Left lung (tissue), 10 donors: ENCODE measurements around the gene SLC35F3. TPM values are rescaled to one million over a fixed set of nuclear protein-coding genes. Genes with fewer than 3 reads are reported as not detected.

Experiments
- ATAC-seq: fragments of 200-7000 bp; cut with Tn5 transposase; one replicate; pipeline ENCODE4 v1.9.1; 2020; ENCODE audit warnings: moderate library complexity
- DNase-seq, 4 donors: peaks; one replicate each; pipeline ENCODE4 v3.0.0-alpha.2; 2013 to 2020
- H3K27ac ChIP-seq, 2 donors: fragments of 200-600 bp; sonication (generic) in 1 of 2; one replicate each; pipeline versions ENCODE4 v1.5.0 to v1.8.0; 2020 to 2021
- H3K27me3 ChIP-seq, 2 donors: fragments of 200-600 bp; sonication (generic) in 1 of 2; one replicate each; pipeline versions ENCODE4 v1.5.0 to v1.8.0; 2020 to 2021
- H3K36me3 ChIP-seq, 2 donors: fragments of 200-600 bp; sonication (generic) in 1 of 2; one replicate each; pipeline versions ENCODE4 v1.5.0 to v1.8.0; 2020 to 2021
- H3K4me1 ChIP-seq, 2 donors: fragments of 200-600 bp; one replicate each; pipeline ENCODE4 v1.8.0; 2021
- H3K4me3 ChIP-seq, 2 donors: fragments of 200-600 bp; sonication (generic) in 1 of 2; one replicate each; pipeline versions ENCODE4 v1.5.0 to v1.8.0; 2020 to 2021; ENCODE audit warnings: mild to moderate bottlenecking in 1 of 2
- H3K9me3 ChIP-seq, 2 donors: fragments of 200-600 bp; sonication (generic) in 1 of 2; one replicate each; pipeline versions ENCODE4 v1.5.0 to v1.8.0; 2020 to 2021
- intact Hi-C, 2 donors: fragments of 100-400 bp; cut with DNase I; formaldehyde crosslinking; loops; one replicate each; pipeline versions ENCODE4 v1.11.2 to v1.14.2; 2022
- polyA plus RNA-seq, 6 donors: library from polyadenylated mRNA; unstranded; fragments of 120-200 nt; gene quantifications; one replicate each; pipeline ENCODE4 v1.2.1, GENCODE V29; 2013; ENCODE audit not compliant: insufficient read length in 6 of 6
- total RNA-seq, 2 donors: library from RNA; stranded (reverse); fragmentation: NEBNext Ultra II Directional; extraction: Animal tissue kit (Norgen Biotek cat#: 25700); gene quantifications; one replicate each; pipeline ENCODE4 v1.2.1, GENCODE V29; 2021
- TF ChIP-seq, protein P1 (sequence below), 2 donors: fragments of 200-600 bp; sonication (generic) in 1 of 2; IDR thresholded peaks; one replicate each; pipeline versions ENCODE4 v1.5.0 to v1.8.0; 2021; ENCODE audit warnings: antibody characterized with exemption in 2 of 2
- donor health status: DM: no; HTN: yes; CAD: no.
- donor health status: DM: no; HTN: no; CAD: no.

SLC35F3 gene
- total and polyA plus RNA-seq, 8 donors: 0.58 to 1.9 (median 1.5) TPM

DNA sequence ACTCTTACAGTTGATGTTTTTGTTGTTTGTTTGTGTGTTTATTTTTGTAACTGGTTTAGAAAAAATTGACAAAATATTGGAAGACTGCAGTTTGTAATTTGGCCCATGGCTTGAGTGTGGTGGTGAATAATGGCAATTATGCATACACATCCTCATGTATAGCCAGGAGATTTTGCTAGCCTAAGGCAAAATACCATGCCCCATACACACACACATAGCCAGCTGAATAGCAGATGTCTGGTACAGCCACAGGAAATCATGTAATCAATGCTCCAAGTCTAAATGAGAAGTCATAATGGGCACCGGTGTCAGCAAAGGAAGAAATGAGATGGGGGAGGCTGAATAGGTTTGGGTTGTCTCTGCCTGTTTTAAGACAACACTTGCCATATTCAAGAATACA, 333.6 kb downstream of the SLC35F3 start:
- DNase-seq: no peak
- intact Hi-C loops: no loop called here
- TF ChIP-seq, protein P1, sequence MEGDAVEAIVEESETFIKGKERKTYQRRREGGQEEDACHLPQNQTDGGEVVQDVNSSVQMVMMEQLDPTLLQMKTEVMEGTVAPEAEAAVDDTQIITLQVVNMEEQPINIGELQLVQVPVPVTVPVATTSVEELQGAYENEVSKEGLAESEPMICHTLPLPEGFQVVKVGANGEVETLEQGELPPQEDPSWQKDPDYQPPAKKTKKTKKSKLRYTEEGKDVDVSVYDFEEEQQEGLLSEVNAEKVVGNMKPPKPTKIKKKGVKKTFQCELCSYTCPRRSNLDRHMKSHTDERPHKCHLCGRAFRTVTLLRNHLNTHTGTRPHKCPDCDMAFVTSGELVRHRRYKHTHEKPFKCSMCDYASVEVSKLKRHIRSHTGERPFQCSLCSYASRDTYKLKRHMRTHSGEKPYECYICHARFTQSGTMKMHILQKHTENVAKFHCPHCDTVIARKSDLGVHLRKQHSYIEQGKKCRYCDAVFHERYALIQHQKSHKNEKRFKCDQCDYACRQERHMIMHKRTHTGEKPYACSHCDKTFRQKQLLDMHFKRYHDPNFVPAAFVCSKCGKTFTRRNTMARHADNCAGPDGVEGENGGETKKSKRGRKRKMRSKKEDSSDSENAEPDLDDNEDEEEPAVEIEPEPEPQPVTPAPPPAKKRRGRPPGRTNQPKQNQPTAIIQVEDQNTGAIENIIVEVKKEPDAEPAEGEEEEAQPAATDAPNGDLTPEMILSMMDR (IDR thresholded peaks at IDR 0.05): no peak
- H3K4me3 ChIP-seq: no peak overlapping the region
- no peaks in the 10 kb centered on the region for H3K36me3 ChIP-seq
- ATAC-seq: no peak
- no peaks in the 10 kb centered on the region for H3K27me3 ChIP-seq
- H3K27ac ChIP-seq: no peak overlapping the region
- no peaks in the 10 kb centered on the region for H3K4me1 ChIP-seq
- no peaks in the 10 kb centered on the region for H3K9me3 ChIP-seq

DNA sequence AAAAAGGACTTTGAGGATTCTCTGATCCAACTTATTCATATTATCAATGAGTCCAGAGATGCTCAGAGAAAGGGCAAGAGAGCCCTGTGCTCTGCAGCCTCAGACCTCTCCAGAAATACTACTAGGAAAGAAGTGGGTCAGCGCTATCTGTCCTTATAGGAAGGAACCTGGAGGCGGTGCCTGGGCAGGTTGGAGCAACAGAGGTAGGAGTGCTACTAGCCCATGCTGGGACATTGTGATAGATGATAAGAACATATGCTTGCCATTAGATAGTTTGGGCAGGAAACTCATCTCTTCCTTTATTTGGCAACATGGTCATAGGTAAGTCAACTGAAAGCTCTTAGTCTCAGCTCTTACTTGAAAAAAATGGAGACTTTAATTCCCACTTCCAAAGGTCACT, 335.0 kb downstream of the SLC35F3 start:
- Histone ChIP-seq H3K4me1 (no peaks in the 10 kb centered on the region), H3K4me3 (no peak overlapping the region), H3K27ac (no peak overlapping the region), H3K9me3 (no peaks in the 10 kb centered on the region), H3K36me3 (no peaks in the 10 kb centered on the region), H3K27me3 (no peaks in the 10 kb centered on the region)
- ATAC-seq (no peak), DNase-seq (no peak)
- intact Hi-C loops: no loop called here
- TF ChIP-seq, protein P1 (IDR thresholded peaks at IDR 0.05): no peak

DNA sequence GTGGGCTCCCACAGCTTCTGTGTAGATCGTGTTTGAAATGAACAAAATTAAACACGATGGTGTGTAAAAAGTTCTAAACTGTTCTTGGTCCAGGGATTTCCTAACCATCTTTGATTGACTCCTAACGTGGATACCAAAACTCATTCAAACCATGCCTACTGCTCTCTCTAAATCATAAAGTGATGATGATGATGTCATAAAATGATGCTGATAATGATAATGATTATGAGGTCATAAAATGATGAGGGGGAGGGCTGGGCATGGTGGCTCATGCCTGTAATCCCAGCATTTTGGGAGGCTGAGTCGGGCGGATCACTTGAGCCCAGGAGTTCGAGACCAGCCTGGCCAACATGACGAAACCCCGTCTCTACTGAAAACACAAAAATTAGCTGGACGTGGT, 335.5 kb downstream of the SLC35F3 start:
- H3K27me3 ChIP-seq: no peaks in the 10 kb centered on the region
- H3K27ac ChIP-seq: no peak overlapping the region
- TF ChIP-seq, protein P1 (IDR thresholded peaks at IDR 0.05): no peak
- DNase-seq (no peak), ATAC-seq (no peak)
- intact Hi-C loops: no loop called here
- H3K4me1 ChIP-seq: no peaks in the 10 kb centered on the region
- H3K9me3 ChIP-seq: no peaks in the 10 kb centered on the region
- H3K4me3 ChIP-seq: no peak overlapping the region
- no peaks in the 10 kb centered on the region for H3K36me3 ChIP-seq

DNA sequence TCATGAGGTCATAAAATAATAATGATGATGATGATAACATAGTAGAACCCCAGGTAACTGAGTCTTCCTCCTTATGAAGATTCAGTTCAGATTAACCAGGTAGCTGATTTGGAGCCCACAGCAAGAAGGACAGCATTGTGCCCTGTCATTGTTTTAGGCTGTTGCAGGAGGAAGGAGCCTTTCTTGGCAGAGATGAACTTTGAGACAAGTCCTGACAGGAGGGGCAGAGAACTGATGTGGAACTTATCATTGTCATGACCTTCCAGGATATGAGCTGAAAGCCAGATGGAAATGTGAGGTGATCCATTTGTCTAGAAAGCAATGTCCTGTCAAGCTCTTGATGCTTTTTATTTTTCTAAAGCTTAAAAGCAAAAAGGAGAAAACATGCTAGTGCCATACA, 336.2 kb downstream of the SLC35F3 start:
- H3K9me3 ChIP-seq: no peaks in the 10 kb centered on the region
- H3K4me1 ChIP-seq: no peaks in the 10 kb centered on the region
- TF ChIP-seq, protein P1 (IDR thresholded peaks at IDR 0.05): no peak
- no peak overlapping the region for H3K4me3 ChIP-seq
- H3K36me3 ChIP-seq: no peaks in the 10 kb centered on the region
- no peak for DNase-seq
- ATAC-seq: no peak
- intact Hi-C loops: no loop called here
- no peaks in the 10 kb centered on the region for H3K27me3 ChIP-seq
- H3K27ac ChIP-seq: no peak overlapping the region

DNA sequence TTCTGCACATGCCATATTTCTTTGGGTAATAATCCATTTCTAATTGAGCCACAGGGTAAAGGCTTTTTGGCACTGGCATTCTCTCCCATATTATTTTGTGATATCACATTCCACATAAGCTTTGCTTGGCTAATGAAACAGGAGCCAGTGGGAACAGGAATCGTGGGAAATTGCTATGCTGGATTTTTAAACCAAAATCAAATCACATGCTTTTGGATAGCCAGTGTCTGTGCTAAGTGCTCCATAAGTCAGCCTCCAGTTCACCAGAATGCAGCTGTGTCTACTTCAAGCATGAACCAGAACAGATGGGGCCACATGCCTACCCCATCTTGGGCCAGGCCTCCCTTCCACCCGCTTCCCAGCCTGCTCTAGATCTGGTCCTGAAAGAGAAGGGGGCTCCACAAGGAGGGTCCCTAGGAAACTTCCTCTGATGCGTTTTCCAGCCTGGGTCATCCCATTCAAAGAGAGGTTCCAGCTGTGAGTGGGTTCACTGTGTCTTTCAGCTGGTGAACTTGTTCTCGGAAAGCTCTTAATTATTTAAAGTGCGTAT, 337.5 kb downstream of the SLC35F3 start:
- H3K27ac ChIP-seq: no peak overlapping the region
- no peaks in the 10 kb centered on the region for H3K9me3 ChIP-seq
- H3K4me3 ChIP-seq: no peak overlapping the region
- no peaks in the 10 kb centered on the region for H3K27me3 ChIP-seq
- H3K4me1 ChIP-seq: no peaks in the 10 kb centered on the region
- no peaks in the 10 kb centered on the region for H3K36me3 ChIP-seq
- intact Hi-C loops: no loop called here
- TF ChIP-seq, protein P1 (IDR thresholded peaks at IDR 0.05): no peak
- ATAC-seq (no peak), DNase-seq (no peak)
